IMR-90 (cell line): ENCODE data around the gene RSBN1L. TPM values are rescaled to one million over a fixed set of nuclear protein-coding genes. Genes with fewer than 3 reads are reported as not detected.

Source experiments
- ATAC-seq: fragments of 200-7000 bp; cut with Tn5 transposase; 2 replicates; pipeline ENCODE4 v1.9.1; 2020; ENCODE audit warnings: low read depth, mild to moderate bottlenecking, moderate library complexity
- BruUV-seq: library from RNA; stranded (reverse); fragments of 400-500 nt; replicated peaks from 2 replicates; lab custom pipeline; 2021; lab: Mats Ljungman, UMichigan
- CTCF ChIA-PET: fragments of 300-600 bp; formaldehyde crosslinking; extraction: SDS; loops from one replicate; lab custom pipeline; 2021; ENCODE audit warnings: antibody characterized with exemption; lab: Yijun Ruan, JAX
- POLR2A ChIA-PET: fragments of 300-600 bp; sonication (Branson Sonifier 250); formaldehyde crosslinking; loops from one replicate; lab custom pipeline; 2022; ENCODE audit warnings: antibody characterized with exemption; ENCODE audit not compliant: unreplicated experiment; lab: Charles Lee
- DNase-seq: peaks from one replicate; pipeline ENCODE4 v3.0.0; 2013
- H2AFZ ChIP-seq: replicated peaks from 2 replicates; pipeline ENCODE3; 2013; ENCODE audit warnings: low read length, mild to moderate bottlenecking; ENCODE audit not compliant: poor library complexity
- H2AK5ac ChIP-seq: 2 replicates; pipeline ENCODE4 v1.6.1; 2013; ENCODE audit warnings: low read depth, low read length, inconsistent platforms
- H2AK9ac ChIP-seq: replicated peaks from 2 replicates; pipeline ENCODE3; 2013; ENCODE audit warnings: mild to moderate bottlenecking, low read depth, low read length, moderate library complexity; ENCODE audit not compliant: poor library complexity
- H2BK120ac ChIP-seq: 2 replicates; pipeline ENCODE4 v1.6.1; 2013; ENCODE audit warnings: low read depth, low read length, inconsistent platforms
- H2BK15ac ChIP-seq: 3 replicates; pipeline ENCODE4 v1.6.1; 2013; ENCODE audit warnings: low read depth, low read length, inconsistent platforms
- H2BK20ac ChIP-seq: 2 replicates; pipeline ENCODE4 v1.6.1; 2013; ENCODE audit warnings: low read depth, mild to moderate bottlenecking, inconsistent platforms, low read length, moderate library complexity
- H2BK5ac ChIP-seq: 2 replicates; pipeline ENCODE4 v1.6.1; 2013; ENCODE audit warnings: mild to moderate bottlenecking, low read depth, low read length, inconsistent platforms; ENCODE audit not compliant: poor library complexity, severe bottlenecking
- H3K14ac ChIP-seq: replicated peaks from 2 replicates; pipeline ENCODE4 v1.6.1; 2013; ENCODE audit warnings: low read depth, low read length, inconsistent platforms
- H3K18ac ChIP-seq: 2 replicates; pipeline ENCODE4 v1.6.1; 2013; ENCODE audit warnings: low read depth, low read length, control low read depth
- H3K23ac ChIP-seq: 2 replicates; pipeline ENCODE4 v1.6.1; 2013; ENCODE audit warnings: low read depth, low read length, inconsistent platforms
- H3K27ac ChIP-seq: 2 replicates; pipeline ENCODE4 v1.5.1; 2013; ENCODE audit warnings: mild to moderate bottlenecking, control low read depth, low read length; ENCODE audit not compliant: insufficient read depth
- H3K27me3 ChIP-seq: 2 replicates; pipeline ENCODE4 v1.6.1; 2013; ENCODE audit warnings: low read length; ENCODE audit not compliant: control insufficient read depth, insufficient read depth
- H3K36me3 ChIP-seq: 2 replicates; pipeline ENCODE4 v1.6.1; 2013; ENCODE audit warnings: low read length, mixed read lengths; ENCODE audit not compliant: control insufficient read depth, insufficient read depth
- H3K4ac ChIP-seq: 2 replicates; pipeline ENCODE4 v1.6.1; 2013; ENCODE audit warnings: low read depth, low read length, inconsistent platforms
- H3K4me1 ChIP-seq: 2 replicates; pipeline ENCODE4 v1.6.1; 2013; ENCODE audit warnings: low read length, mixed read lengths; ENCODE audit not compliant: control insufficient read depth, insufficient read depth
- H3K4me2 ChIP-seq: 2 replicates; pipeline ENCODE4 v1.6.1; 2013; ENCODE audit warnings: low read depth, mild to moderate bottlenecking, control low read depth, low read length, moderate library complexity
- H3K4me3 ChIP-seq: 2 replicates; pipeline ENCODE4 v1.5.1; 2013; ENCODE audit warnings: low read depth, mild to moderate bottlenecking, control low read depth, low read length, moderate library complexity; ENCODE audit not compliant: insufficient read depth
- H3K56ac ChIP-seq: 2 replicates; pipeline ENCODE4 v1.6.1; 2013; ENCODE audit warnings: low read length, inconsistent platforms; ENCODE audit not compliant: insufficient read depth; ENCODE audit errors: extremely low read depth
- H3K79me1 ChIP-seq, 2 experiments: 2 replicates each; pipeline ENCODE4 v1.6.1; 2013; ENCODE audit warnings: low read length in 2 of 2, inconsistent platforms in 1 of 2, low read depth in 1 of 2
- H3K9ac ChIP-seq: 2 replicates; pipeline ENCODE4 v1.6.1; 2013; ENCODE audit warnings: low read depth, low read length, control low read depth
- H3K9me1 ChIP-seq: 2 replicates; pipeline ENCODE4 v1.6.1; 2013; ENCODE audit warnings: low read length, inconsistent platforms; ENCODE audit not compliant: insufficient read depth
- H3K9me3 ChIP-seq: 2 replicates; pipeline ENCODE4 v1.6.1; 2013; ENCODE audit warnings: low read length; ENCODE audit not compliant: control insufficient read depth, insufficient read depth
- H4K20me1 ChIP-seq: 2 replicates; pipeline ENCODE4 v1.6.1; 2013; ENCODE audit warnings: low read length, inconsistent platforms; ENCODE audit not compliant: insufficient read depth
- H4K5ac ChIP-seq: 2 replicates; pipeline ENCODE4 v1.6.1; 2013; ENCODE audit warnings: mild to moderate bottlenecking, low read depth, low read length, control low read depth
- H4K8ac ChIP-seq, 2 experiments: 2 replicates each; pipeline ENCODE4 v1.6.1; 2013; ENCODE audit warnings: low read depth in 2 of 2, low read length in 2 of 2, control low read depth in 1 of 2, inconsistent platforms in 1 of 2
- H4K91ac ChIP-seq: 2 replicates; pipeline ENCODE4 v1.6.1; 2013; ENCODE audit warnings: low read depth, low read length, inconsistent platforms; ENCODE audit not compliant: insufficient read depth
- BHLHE40 ChIP-seq: fragments of 150-350 bp; IDR thresholded peaks from 2 replicates; pipeline ENCODE4 v1.6.1; 2016; ENCODE audit warnings: mild to moderate bottlenecking, low read depth, low read length
- CEBPB ChIP-seq: IDR thresholded peaks from 2 replicates; pipeline ENCODE4 v1.6.1; 2012; ENCODE audit warnings: low read depth, low read length, improper control_type of control experiment
- CHD1 ChIP-seq: IDR thresholded peaks from 2 replicates; pipeline ENCODE4 v1.6.1; 2012; ENCODE audit warnings: low read depth, low read length, improper control_type of control experiment
- ELK1 ChIP-seq: fragments of 150-350 bp; IDR thresholded peaks from 2 replicates; pipeline ENCODE4 v1.6.1; 2016; ENCODE audit warnings: low read depth, mild to moderate bottlenecking, low read length, moderate library complexity, borderline replicate concordance
- FOS ChIP-seq: fragments of 150-350 bp; IDR thresholded peaks from 2 replicates; pipeline ENCODE4 v1.6.1; 2016; ENCODE audit warnings: low read depth, low read length
- MAFK ChIP-seq: IDR thresholded peaks from 2 replicates; pipeline ENCODE4 v1.6.1; 2012; ENCODE audit warnings: low read depth, low read length, improper control_type of control experiment
- MAZ ChIP-seq: IDR thresholded peaks from 2 replicates; pipeline ENCODE4 v1.6.1; 2012; ENCODE audit warnings: low read depth, mild to moderate bottlenecking, low read length, improper control_type of control experiment, moderate library complexity, borderline replicate concordance
- MXI1 ChIP-seq: IDR thresholded peaks from 2 replicates; pipeline ENCODE4 v1.6.1; 2012; ENCODE audit warnings: low read depth, mild to moderate bottlenecking, low read length, moderate library complexity, borderline replicate concordance
- NFE2L2 ChIP-seq: fragments of 150-350 bp; IDR thresholded peaks from 2 replicates; pipeline ENCODE4 v1.6.1; 2016; ENCODE audit warnings: low read depth, mild to moderate bottlenecking, low read length
- POLR2A ChIP-seq: IDR thresholded peaks from 2 replicates; pipeline ENCODE4 v1.6.1; 2012; ENCODE audit warnings: mild to moderate bottlenecking, low read depth, low read length
- RAD21 ChIP-seq: IDR thresholded peaks from 2 replicates; pipeline ENCODE4 v1.6.1; 2012; ENCODE audit warnings: low read length, improper control_type of control experiment
- RCOR1 ChIP-seq: IDR thresholded peaks from 2 replicates; pipeline ENCODE4 v1.6.1; 2012; ENCODE audit warnings: mild to moderate bottlenecking, low read length, improper control_type of control experiment; ENCODE audit not compliant: insufficient replicate concordance
- RFX5 ChIP-seq: IDR thresholded peaks from 2 replicates; pipeline ENCODE4 v1.8.0; 2012; ENCODE audit warnings: low read depth, mild to moderate bottlenecking, low read length, moderate library complexity
- SMC3 ChIP-seq: fragments of 150-350 bp; IDR thresholded peaks from 2 replicates; pipeline ENCODE4 v1.6.1; 2016; ENCODE audit warnings: low read depth, mild to moderate bottlenecking, antibody characterized with exemption, low read length, moderate library complexity
- USF2 ChIP-seq: fragments of 150-350 bp; IDR thresholded peaks from 2 replicates; pipeline ENCODE4 v1.6.1; 2017; ENCODE audit warnings: mild to moderate bottlenecking, antibody characterized with exemption, low read length, low read depth
- WGBS, 2 experiments: methylation state at CpG; one replicate each; pipeline versions ENCODE4 v1.1.5 to v1.1.7; 2013; ENCODE audit warnings: missing lambda C conversion rate in 2 of 2; ENCODE audit not compliant: insufficient read length in 1 of 2; ENCODE audit errors: extremely low coverage in 2 of 2; 5-methylcytosine and 5-hydroxymethylcytosine counted together
- dilution Hi-C: fragments of 300-500 bp; cut with HindIII; formaldehyde crosslinking; loops from one replicate; pipeline ENCODE4 v1.14.3; 2018; ENCODE audit warnings: low sequenced_read_pairs; ENCODE audit not compliant: unreplicated experiment
- in situ Hi-C: fragments of 300-500 bp; cut with MboI; formaldehyde crosslinking; loops from 3 replicates; pipeline ENCODE4 v1.14.3; 2019; ENCODE audit warnings: low sequenced_read_pairs, inconsistent platforms, mixed read lengths
- intact Hi-C: fragments of 100-400 bp; cut with micrococcal nuclease; formaldehyde crosslinking; loops from 2 replicates; pipeline ENCODE4 v1.10.0; 2022
- polyA plus RNA-seq, 3 experiments: library from polyadenylated mRNA; depleted of rRNA; stranded (reverse); fragments of >200 nt; gene quantifications; 2 replicates each; pipeline ENCODE4 v1.2.3, GENCODE V29; 2012; ENCODE audit warnings: low replicate concordance in 1 of 3
- total RNA-seq: library from RNA; depleted of rRNA; stranded (reverse); fragments of >200 nt; gene quantifications from 2 replicates; pipeline ENCODE4 v1.2.3, GENCODE V29; 2012
- TF ChIP-seq, protein P1 (sequence below): conservative IDR thresholded peaks from 2 replicates; pipeline ENCODE4 v1.5.1; 2012; ENCODE audit warnings: mild to moderate bottlenecking, low read depth, low read length, improper control_type of control experiment

The RSBN1L gene
- total and polyA plus RNA-seq, 2 of the 4 experiments (the other 2 are of a cell fraction) = 7.8 to 14.7 TPM

GRCh38 chr7:77770316-77770715 lies 74.1 kb downstream of the RSBN1L start:
- H3K14ac ChIP-seq = no peak overlapping the region
- no peak for TF ChIP-seq RCOR1
- no peak for TF ChIP-seq RFX5
- TF ChIP-seq RAD21 = no peak
- TF ChIP-seq MAFK = no peak
- no peak for TF ChIP-seq POLR2A
- no peak for TF ChIP-seq MAZ
- TF ChIP-seq SMC3 = no peak
- no peak for TF ChIP-seq USF2
- no peak for TF ChIP-seq CHD1
- no peak for TF ChIP-seq ELK1
- TF ChIP-seq, protein P1, sequence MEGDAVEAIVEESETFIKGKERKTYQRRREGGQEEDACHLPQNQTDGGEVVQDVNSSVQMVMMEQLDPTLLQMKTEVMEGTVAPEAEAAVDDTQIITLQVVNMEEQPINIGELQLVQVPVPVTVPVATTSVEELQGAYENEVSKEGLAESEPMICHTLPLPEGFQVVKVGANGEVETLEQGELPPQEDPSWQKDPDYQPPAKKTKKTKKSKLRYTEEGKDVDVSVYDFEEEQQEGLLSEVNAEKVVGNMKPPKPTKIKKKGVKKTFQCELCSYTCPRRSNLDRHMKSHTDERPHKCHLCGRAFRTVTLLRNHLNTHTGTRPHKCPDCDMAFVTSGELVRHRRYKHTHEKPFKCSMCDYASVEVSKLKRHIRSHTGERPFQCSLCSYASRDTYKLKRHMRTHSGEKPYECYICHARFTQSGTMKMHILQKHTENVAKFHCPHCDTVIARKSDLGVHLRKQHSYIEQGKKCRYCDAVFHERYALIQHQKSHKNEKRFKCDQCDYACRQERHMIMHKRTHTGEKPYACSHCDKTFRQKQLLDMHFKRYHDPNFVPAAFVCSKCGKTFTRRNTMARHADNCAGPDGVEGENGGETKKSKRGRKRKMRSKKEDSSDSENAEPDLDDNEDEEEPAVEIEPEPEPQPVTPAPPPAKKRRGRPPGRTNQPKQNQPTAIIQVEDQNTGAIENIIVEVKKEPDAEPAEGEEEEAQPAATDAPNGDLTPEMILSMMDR = no peak
- no peak for TF ChIP-seq BHLHE40
- no peak for TF ChIP-seq NFE2L2
- TF ChIP-seq MXI1 = no peak
- no peak for TF ChIP-seq FOS
- no peak for TF ChIP-seq CEBPB
- no peak overlapping the region for H2BK20ac ChIP-seq
- H2AK5ac ChIP-seq = no peak overlapping the region
- no peak overlapping the region for H4K5ac ChIP-seq
- no peak overlapping the region for H3K27ac ChIP-seq
- no peak overlapping the region for H4K91ac ChIP-seq
- DNase-seq (no peak), ATAC-seq (no peak)
- CTCF ChIA-PET = no interaction called here
- H2AFZ ChIP-seq = no peak overlapping the region
- no peak overlapping the region for H3K56ac ChIP-seq
- H3K4me3 ChIP-seq = no peak overlapping the region
- H3K4me1 ChIP-seq = peaks cover 2% of the 10 kb centered on the region
- intact Hi-C loops = no loop called here
- H3K9ac ChIP-seq = no peak overlapping the region
- no peak overlapping the region for H3K4me2 ChIP-seq
- no TSS peak for BruUV-seq
- H3K79me1 ChIP-seq = peaks cover 0 to 32% of the 10 kb centered on the region in 2 experiments; a peak in 2 of 4 replicates
- H3K23ac ChIP-seq = no peak overlapping the region
- no peak overlapping the region for H2BK5ac ChIP-seq
- no peaks in the 10 kb centered on the region for H3K9me3 ChIP-seq
- H2AK9ac ChIP-seq = no peak overlapping the region
- in situ Hi-C loops = no loop called here
- H2BK15ac ChIP-seq = no peak overlapping the region
- H4K20me1 ChIP-seq = 0 out of 2 replicates have a peak, but pooled peaks cover 7% of the 10 kb centered on the region
- H2BK120ac ChIP-seq = no peak overlapping the region
- H3K36me3 ChIP-seq = peaks cover 16% of the 10 kb centered on the region
- H3K18ac ChIP-seq = no peak overlapping the region
- peaks cover 6% of the 10 kb centered on the region for H3K9me1 ChIP-seq
- no peak overlapping the region for H3K4ac ChIP-seq
- no peaks in the 10 kb centered on the region for H3K27me3 ChIP-seq
- no peak overlapping the region for H4K8ac ChIP-seq
- POLR2A ChIA-PET = no interaction called here
- WGBS, 2 experiments = no CpG with 5 or more reads among the region's 8 CpGs
- dilution Hi-C loops = no loop called here
